Esophagus muscularis mucosa (tissue), 4 donors: ENCODE measurements around the gene APBB1.

Experiments
- EP300 ChIP-seq: sonication (generic); formaldehyde crosslinking; IDR thresholded peaks from one replicate; pipeline ENCODE4 v1.6.1; 2017; ENCODE audit warnings: antibody characterized with exemption
- POLR2AphosphoS5 ChIP-seq, 2 donors: sonication (generic); formaldehyde crosslinking; IDR thresholded peaks; one replicate each; pipeline ENCODE4 v1.6.1; 2017; ENCODE audit warnings: antibody characterized with exemption in 2 of 2
- TF ChIP-seq, protein P1 (sequence below), 3 experiments: fragments of 200-600 bp in 2 of 3; fragments of 450-650 bp in 1 of 3; sonication (generic) in 2 of 3; IDR thresholded peaks; one replicate each; pipeline ENCODE4 v1.5.1; 2017 to 2019; ENCODE audit warnings: antibody characterized with exemption in 3 of 3, mild to moderate bottlenecking in 2 of 3, moderate library complexity in 1 of 3

DNA sequence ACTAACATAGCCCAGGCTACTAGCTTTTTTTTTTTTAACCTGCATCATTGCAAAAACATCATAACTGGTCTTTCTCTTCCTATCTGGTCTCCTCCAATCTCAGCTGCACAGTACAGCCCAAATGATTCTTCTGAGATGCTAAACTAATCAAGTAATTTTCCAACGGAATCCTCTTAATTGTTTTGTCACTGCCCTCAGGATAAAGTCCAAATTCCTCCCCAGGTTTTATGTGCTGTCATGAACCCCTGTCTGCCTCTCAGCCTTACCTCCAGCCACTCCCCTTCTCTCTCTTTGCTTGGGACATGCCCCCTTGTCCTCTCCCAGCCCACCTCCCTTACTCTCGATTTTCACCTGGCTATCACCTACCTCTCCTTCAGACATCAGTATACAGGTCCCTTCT lies 12.5 kb downstream of the APBB1 start:
- TF ChIP-seq EP300 (no peak), POLR2AphosphoS5 (IDR thresholded peaks at IDR 0.05) (no peak)
- TF ChIP-seq, protein P1, sequence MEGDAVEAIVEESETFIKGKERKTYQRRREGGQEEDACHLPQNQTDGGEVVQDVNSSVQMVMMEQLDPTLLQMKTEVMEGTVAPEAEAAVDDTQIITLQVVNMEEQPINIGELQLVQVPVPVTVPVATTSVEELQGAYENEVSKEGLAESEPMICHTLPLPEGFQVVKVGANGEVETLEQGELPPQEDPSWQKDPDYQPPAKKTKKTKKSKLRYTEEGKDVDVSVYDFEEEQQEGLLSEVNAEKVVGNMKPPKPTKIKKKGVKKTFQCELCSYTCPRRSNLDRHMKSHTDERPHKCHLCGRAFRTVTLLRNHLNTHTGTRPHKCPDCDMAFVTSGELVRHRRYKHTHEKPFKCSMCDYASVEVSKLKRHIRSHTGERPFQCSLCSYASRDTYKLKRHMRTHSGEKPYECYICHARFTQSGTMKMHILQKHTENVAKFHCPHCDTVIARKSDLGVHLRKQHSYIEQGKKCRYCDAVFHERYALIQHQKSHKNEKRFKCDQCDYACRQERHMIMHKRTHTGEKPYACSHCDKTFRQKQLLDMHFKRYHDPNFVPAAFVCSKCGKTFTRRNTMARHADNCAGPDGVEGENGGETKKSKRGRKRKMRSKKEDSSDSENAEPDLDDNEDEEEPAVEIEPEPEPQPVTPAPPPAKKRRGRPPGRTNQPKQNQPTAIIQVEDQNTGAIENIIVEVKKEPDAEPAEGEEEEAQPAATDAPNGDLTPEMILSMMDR (IDR thresholded peaks at IDR 0.05) = no peak
